HEK293T (cell line): ENCODE data around the gene TP53INP2.

Source experiments
- CTCF ChIA-PET: fragments of 350-600 bp; formaldehyde crosslinking; extraction: SDS; loops from one replicate; lab custom pipeline; 2021; ENCODE audit warnings: antibody characterized with exemption, inconsistent platforms; lab: Yijun Ruan, JAX
- POLR2A ChIA-PET: fragments of 350-600 bp; formaldehyde crosslinking; extraction: SDS; loops from one replicate; lab custom pipeline; 2020; ENCODE audit warnings: antibody characterized with exemption, inconsistent platforms; lab: Yijun Ruan, JAX
- DNase-seq: peaks from one replicate; pipeline ENCODE4 v3.0.0; 2012; ENCODE audit warnings: mixed read lengths; ENCODE audit errors: extremely low spot score
- ARNT ChIP-seq: fragments of 450-650 bp; IDR thresholded peaks from 2 replicates; pipeline ENCODE4 v1.6.1; 2017; ENCODE audit warnings: mild to moderate bottlenecking
- BHLHE40 ChIP-seq: fragments of 450-650 bp; IDR thresholded peaks from 2 replicates; pipeline ENCODE4 v1.6.1; 2016; ENCODE audit warnings: mild to moderate bottlenecking, moderate library complexity, borderline replicate concordance
- CTBP1 ChIP-seq: fragments of 450-650 bp; IDR thresholded peaks from 2 replicates; pipeline ENCODE4 v1.6.1; 2016; ENCODE audit warnings: borderline replicate concordance
- ELF4 ChIP-seq: fragments of 450-650 bp; IDR thresholded peaks from 2 replicates; pipeline ENCODE4 v1.6.1; 2017; ENCODE audit warnings: antibody characterized with exemption
- FOXA1 ChIP-seq: fragments of 450-650 bp; IDR thresholded peaks from 2 replicates; pipeline ENCODE4 v1.6.1; 2016; ENCODE audit warnings: mild to moderate bottlenecking
- FOXK2 ChIP-seq: fragments of 450-650 bp; IDR thresholded peaks from 2 replicates; pipeline ENCODE4 v1.6.1; 2016; ENCODE audit warnings: mild to moderate bottlenecking
- FOXM1 ChIP-seq: fragments of 450-650 bp; IDR thresholded peaks from 2 replicates; pipeline ENCODE4 v1.6.1; 2017; ENCODE audit warnings: mild to moderate bottlenecking, borderline replicate concordance
- HDGF ChIP-seq: fragments of 450-650 bp; IDR thresholded peaks from 2 replicates; pipeline ENCODE4 v1.6.1; 2017; ENCODE audit warnings: antibody characterized with exemption, borderline replicate concordance
- L3MBTL2 ChIP-seq: fragments of 450-650 bp; conservative IDR thresholded peaks from 2 replicates; pipeline ENCODE4 v1.6.1; 2016; ENCODE audit warnings: mild to moderate bottlenecking
- LEF1 ChIP-seq: fragments of 450-650 bp; IDR thresholded peaks from 2 replicates; pipeline ENCODE4 v1.6.1; 2017; ENCODE audit warnings: mild to moderate bottlenecking, borderline replicate concordance
- NFRKB ChIP-seq: fragments of 450-650 bp; IDR thresholded peaks from 2 replicates; pipeline ENCODE4 v1.6.1; 2016; ENCODE audit warnings: mild to moderate bottlenecking, moderate library complexity
- SP1 ChIP-seq: fragments of 450-650 bp; IDR thresholded peaks from 2 replicates; pipeline ENCODE4 v1.6.1; 2017
- SUZ12 ChIP-seq: fragments of 450-650 bp; IDR thresholded peaks from 2 replicates; pipeline ENCODE4 v1.6.1; 2016; ENCODE audit warnings: mild to moderate bottlenecking
- TARDBP ChIP-seq: fragments of 450-650 bp; IDR thresholded peaks from 2 replicates; pipeline ENCODE4 v1.6.1; 2016
- ZNF384 ChIP-seq: fragments of 450-650 bp; IDR thresholded peaks from 2 replicates; pipeline ENCODE4 v1.6.1; 2016
- TF ChIP-seq, protein P1 (sequence below): fragments of 450-650 bp; IDR thresholded peaks from 2 replicates; pipeline ENCODE4 v1.6.1; 2016

TP53INP2 gene

DNA sequence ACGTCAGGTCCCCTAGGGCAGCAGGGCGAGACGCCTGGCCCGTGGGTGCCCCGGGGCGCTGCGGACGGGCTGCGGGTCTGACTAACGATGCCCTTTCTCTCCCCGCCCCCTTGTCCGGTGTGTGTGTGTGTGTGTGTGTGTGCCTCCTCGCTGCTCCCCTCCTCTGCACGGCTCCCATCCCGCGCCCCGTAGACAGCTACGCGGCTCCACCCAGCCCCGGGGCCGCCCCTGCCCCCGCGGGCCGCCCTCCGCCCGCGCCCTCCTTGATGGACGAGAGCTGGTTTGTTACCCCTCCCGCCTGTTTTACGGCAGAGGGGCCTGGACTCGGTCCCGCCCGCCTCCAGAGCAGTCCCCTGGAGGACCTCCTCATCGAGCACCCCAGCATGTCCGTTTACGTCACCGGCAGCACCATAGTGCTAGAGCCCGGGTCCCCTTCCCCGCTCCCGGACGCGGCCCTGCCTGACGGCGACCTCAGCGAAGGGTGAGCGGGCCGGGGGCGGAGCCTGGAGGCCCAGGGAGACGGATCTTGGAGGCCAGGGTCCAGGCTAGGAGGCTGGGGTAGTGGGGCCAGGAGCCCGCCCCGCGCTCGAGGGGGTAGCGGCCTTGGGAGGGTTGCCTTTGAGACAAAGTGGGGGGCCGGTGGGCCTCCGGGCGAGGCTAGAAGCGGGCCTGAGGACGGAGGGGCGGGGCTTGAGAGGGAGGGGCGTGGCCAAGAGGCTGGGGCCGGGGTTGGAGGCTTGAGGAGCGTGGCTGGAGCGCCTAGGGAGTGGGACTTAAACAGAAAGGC lies 5.1 kb downstream of the TP53INP2 start:
- DNase-seq: peak; percentile 85
- CTCF ChIA-PET: interaction anchor here (0.6 to 2.0 kb wide), 3 partner anchors 12 to 400 kb away, joined by 3 to 4 read pairs (median 3); no protein-coding TSS in a partner anchor
- POLR2A ChIA-PET: interaction anchor here (0.5 to 1.0 kb wide), 2 partner anchors 171 to 1245 kb away, joined by 3 read pairs; partner anchors contain the start of gene SCAND1
- TF ChIP-seq LEF1 (no peak), NFRKB (no peak), CTBP1 (no peak), ELF4 (no peak), TARDBP (no peak), SUZ12 (no peak), SP1 (no peak), L3MBTL2 (no peak), HDGF (no peak), ZNF384 (no peak), FOXK2 (no peak)
- TF ChIP-seq, protein P1, sequence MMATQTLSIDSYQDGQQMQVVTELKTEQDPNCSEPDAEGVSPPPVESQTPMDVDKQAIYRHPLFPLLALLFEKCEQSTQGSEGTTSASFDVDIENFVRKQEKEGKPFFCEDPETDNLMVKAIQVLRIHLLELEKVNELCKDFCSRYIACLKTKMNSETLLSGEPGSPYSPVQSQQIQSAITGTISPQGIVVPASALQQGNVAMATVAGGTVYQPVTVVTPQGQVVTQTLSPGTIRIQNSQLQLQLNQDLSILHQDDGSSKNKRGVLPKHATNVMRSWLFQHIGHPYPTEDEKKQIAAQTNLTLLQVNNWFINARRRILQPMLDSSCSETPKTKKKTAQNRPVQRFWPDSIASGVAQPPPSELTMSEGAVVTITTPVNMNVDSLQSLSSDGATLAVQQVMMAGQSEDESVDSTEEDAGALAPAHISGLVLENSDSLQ: no peak

DNA sequence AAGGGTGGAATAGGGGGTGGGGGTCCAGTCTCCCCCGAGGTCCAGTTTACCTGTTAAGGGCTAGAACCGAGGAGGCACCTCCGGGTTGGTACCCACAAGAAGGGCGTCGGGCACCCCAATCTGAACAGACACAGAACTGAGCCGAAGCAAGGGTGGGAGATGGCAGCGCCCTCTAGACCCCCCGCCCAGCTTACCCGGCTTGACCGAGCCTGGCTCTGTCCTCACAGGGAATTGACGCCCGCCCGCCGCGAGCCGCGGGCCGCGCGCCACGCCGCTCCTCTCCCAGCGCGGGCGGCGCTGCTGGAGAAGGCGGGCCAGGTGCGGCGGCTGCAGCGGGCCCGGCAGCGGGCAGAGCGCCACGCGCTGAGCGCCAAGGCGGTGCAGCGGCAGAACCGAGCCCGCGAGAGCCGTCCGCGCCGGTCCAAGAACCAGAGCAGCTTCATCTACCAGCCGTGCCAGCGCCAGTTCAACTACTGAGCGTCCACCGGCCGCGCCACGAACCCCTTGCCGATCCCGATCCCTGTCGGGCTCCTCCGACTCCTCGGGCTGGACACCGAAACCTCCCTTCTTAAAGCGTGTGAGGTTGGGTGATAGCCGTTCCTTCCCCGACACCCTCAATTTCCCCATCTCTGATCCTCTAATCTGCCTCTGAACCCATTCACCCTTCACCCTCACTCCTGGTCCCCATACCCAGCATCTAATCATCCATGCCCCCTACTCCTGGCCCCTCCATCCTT lies 5.9 kb downstream of the TP53INP2 start:
- DNase-seq: peak; percentile 77
- POLR2A ChIA-PET: interaction anchor here (1.0 kb wide), 1 partner anchor 1244 kb away, joined by 3 read pairs; the partner anchor contains the start of gene SCAND1
- CTCF ChIA-PET: interaction anchor here (0.6 to 2.0 kb wide), 2 partner anchors 27 to 397 kb away, joined by 3 to 4 read pairs; no protein-coding TSS in a partner anchor
- TF ChIP-seq BHLHE40 (no peak), LEF1 (no peak), CTBP1 (no peak)
- TF ChIP-seq, protein P1: no peak

DNA sequence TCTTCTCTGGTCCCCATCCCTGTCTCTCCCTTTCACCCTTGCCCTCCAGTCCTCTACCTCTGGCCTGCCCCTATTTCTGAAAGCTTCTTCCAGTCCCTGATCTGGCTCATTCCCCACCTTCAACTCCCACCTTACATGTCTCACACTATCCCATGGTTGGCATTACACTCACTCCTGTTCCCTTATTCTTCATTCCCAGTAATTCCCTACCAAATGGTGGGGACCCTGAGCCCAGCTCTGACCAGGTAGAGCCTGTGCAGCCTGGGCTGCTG lies 6.4 kb downstream of the TP53INP2 start:
- POLR2A ChIA-PET: no interaction called here

DNA sequence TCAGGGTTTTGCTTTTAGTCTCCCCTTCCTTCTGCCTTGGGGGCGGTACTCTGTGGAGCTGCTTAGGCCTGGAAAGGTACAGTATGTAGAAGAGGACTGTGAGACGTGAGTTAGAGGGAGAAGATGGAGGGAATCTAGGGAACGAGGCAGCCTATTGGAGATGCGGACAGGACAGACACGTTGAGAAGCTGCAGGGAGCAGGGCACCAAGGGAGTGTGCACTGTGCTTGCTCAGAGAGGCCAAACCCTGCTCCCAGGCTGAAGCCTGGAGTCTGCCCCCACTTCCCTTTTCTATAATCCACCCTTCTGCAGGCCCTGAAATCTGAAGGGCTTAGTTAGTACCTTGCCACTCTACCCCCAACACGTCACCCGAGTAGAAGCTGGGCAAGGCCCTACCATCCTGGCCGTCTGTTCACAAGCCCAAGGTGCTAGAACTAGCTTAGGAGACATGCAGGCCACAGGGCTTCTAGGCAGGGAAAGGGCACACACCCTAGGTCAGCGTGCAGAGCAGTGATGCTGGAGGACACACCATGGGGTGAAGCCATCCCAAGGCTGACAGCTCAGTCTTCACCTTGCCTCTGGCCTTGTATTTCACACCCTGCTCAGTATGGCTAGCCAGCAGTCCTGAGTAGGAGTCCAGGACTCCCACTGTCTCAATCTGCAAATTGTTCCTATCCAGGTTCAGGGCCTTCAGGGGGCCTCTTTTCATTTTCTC lies 6.9 kb downstream of the TP53INP2 start:
- no peak for DNase-seq
- ChIA-PET CTCF (interaction anchor here (0.6 kb wide), 2 partner anchors 12 to 28 kb away, joined by 3 read pairs; no protein-coding TSS in a partner anchor), POLR2A (no interaction called here)
- TF ChIP-seq FOXM1: no peak
- no peak for TF ChIP-seq NFRKB
- no peak for TF ChIP-seq ELF4
- no peak for TF ChIP-seq FOXK2

More for the DNA sequence above, 6.4 kb downstream of the TP53INP2 start:
- TF ChIP-seq ELF4 (no peak), LEF1 (no peak), SUZ12 (no peak), FOXK2 (no peak)
- DNase-seq: no peak
- CTCF ChIA-PET: interaction anchor here (0.6 to 2.0 kb wide), 3 partner anchors 12 to 398 kb away, joined by 3 to 4 read pairs (median 3); no protein-coding TSS in a partner anchor

DNA sequence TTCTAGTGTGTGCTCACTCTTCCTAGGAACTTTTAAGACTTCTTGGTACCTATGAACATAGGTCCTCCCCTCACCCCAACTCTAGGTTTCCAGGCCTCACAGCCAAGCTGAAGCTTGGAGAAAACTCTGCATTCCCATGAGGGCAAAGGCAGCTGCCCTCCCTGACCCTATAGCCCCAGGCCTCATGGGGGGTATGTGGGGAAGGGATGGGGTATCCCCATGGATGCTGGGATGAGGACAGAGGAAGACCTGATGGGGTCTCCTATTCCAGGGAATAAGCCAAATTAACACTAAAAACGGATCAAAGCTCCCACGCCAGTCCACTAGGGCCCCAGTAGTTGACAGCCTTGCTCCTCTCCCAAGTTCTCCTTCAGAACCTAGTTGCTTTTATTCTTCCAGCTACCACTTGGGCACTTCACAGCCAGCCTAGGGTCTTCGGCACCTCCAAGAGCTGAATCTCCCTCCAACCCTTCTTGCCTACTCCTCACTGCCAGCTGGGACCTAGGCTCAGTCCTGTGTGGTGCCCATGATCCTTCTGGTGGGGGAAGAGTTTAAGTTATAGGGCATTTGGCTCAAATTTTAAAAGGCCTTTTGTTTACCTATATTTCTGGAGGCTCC lies 7.8 kb downstream of the TP53INP2 start:
- no peak for TF ChIP-seq ARNT
- TF ChIP-seq, protein P1: no peak
- TF ChIP-seq FOXM1: no peak
- no peak for TF ChIP-seq CTBP1
- TF ChIP-seq BHLHE40: no peak
- TF ChIP-seq SUZ12: no peak
- no peak for TF ChIP-seq FOXK2
- no peak for TF ChIP-seq TARDBP
- no peak for TF ChIP-seq HDGF
- TF ChIP-seq L3MBTL2: no peak
- no peak for TF ChIP-seq ZNF384
- TF ChIP-seq FOXA1: no peak
- no peak for TF ChIP-seq ELF4
- POLR2A ChIA-PET: interaction anchor here (2.0 kb wide), 1 partner anchor 113 kb away, joined by 5 read pairs; the partner anchor contains the start of gene NCOA6

More for the DNA sequence above, 7.8 kb downstream of the TP53INP2 start:
- no peak for DNase-seq
- CTCF ChIA-PET: no interaction called here
